AG08396 (cell line): ENCODE results near the gene SF3B2.

Source experiments
- DNase-seq: peaks from one replicate; pipeline ENCODE4 v3.0.0; 2012; ENCODE audit warnings: low spot score, mixed read lengths

The SF3B2 gene

DNA sequence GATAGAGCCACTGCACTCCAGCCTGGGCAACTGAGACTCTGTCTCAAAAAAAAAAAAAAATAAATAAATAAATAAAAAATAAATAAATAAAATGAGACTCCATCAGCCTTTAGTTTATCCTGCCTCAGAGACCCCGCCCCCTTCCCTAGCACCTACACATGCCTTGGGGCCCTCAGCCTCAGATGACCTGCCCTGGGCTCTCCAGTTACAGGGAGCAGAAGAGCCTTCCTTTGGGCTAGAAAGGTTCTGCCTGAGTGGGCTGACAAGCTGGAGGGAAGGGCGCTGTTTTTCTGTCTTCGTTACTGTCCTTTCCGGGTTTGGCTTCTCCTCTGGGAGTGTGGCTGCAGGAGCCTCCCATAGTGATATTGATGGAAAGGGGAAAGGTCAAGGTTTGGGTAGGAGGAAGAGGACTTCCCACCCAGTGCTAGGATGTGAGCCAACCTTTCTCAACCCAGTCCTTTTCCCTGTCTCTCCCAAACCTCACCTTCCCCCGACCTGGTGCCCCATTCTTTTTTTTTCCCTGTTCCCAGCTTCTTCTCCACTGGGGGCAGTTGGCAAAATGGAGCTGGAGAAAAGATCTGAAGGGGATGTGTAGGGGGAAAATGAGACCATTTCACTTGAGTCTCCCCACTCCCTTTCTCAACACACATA, 1.5 kb upstream of the SF3B2 start:
- DNase-seq = no peak

DNA sequence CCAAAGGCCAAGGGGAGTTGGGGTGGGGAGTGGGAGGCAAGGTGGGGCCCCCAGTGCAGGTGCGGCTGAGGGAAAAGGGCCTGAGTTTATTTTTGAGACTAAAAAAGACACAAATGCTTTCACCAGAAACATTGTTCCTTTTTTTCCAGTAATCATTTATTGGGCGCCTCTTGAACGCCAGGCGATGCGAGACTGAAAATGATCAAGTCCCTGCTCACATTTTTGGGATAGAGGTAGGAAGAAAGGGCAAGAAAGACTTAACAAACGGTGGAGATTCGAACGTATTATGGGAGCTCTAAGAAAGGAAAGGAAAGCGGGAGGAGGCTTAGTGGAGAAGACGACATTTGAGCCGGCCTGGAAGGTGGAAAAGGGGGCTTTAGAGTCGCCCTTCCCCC, 796 bp upstream of the SF3B2 start:
- no peak for DNase-seq

DNA sequence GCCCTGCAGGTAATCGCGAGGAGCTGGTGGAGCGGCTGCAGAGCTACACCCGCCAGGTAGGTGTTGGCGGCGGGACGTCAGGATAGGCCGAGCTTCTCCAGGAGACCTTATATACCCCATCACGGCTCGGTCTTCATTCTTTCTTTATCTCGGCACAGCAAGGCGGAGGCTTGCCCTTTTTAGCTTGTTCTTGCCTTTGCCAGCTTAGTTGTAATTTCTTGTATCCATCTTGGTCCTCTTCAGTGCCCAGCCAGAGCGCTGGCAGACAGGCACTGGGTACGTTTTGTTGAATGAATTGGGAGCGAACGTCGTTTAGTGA, 459 bp downstream of the SF3B2 start:
- DNase-seq = no peak

DNA sequence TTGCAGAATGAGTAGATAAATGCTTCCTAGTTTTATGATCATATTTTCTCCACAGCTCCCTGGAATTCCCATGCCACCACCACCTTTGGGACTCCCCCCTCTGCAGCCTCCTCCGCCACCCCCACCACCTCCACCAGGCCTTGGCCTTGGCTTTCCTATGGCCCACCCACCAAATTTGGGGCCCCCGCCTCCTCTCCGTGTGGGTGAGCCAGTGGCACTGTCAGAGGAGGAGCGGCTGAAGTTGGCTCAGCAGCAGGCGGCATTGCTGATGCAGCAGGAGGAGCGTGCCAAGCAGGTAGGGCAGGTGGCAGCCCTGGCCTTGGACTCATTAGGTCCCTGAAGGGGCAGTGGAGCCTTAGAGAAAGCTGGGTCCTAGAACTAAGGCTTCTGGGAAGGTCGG, 2.9 kb downstream of the SF3B2 start:
- no peak for DNase-seq

DNA sequence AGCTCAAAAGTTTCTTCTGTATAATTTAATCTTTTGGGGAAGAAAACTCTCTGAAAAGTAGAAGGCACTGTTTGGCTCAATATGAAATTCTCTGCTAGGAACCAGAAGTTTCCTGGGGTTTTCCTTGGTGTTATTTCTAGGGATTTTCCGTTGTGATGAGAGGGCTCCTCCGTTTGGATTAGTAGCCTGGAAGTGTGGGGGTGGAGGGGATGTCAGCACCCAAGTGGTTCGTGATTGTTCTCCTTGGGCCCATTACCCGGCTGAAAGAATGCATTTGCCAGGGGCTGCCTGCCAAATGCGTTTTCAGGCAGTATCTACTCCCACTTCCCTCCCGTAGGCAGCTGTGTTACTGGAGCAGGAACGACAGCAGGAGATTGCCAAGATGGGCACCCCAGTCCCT, 4.3 kb downstream of the SF3B2 start:
- DNase-seq = no peak

DNA sequence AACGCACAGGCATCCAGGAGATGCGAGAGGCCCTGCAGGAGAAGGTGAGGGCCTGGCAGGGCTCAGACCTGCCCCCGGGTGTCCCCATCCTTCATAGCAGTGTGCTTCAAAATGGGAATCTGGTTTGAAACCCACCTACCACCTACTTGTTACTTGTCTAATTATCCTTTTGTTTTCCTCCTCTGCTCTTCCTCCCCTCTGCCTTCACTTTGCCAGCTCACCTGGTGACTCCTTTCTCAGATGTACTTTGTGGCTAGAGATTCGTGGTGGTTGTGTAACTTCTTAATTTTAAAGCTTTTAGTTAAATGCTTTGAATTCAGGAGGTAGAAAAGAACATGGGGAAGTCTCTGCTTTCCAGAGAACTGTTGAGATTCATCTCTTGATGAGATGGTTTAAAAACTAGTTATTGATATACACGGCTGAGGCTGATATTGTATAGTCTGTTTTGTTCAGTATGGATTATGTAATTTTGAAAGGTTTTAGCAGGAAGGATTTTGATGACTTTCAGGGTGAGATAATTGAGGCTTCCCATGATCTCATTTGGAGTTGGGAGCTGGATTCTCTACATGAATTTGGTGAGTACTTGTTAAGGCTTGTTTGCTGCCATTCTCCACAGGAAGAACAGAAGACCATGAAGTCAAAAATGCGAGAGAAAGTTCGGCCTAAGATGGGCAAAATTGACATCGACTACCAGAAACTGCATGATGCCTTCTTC, 8.0 kb downstream of the SF3B2 start:
- no peak for DNase-seq

DNA sequence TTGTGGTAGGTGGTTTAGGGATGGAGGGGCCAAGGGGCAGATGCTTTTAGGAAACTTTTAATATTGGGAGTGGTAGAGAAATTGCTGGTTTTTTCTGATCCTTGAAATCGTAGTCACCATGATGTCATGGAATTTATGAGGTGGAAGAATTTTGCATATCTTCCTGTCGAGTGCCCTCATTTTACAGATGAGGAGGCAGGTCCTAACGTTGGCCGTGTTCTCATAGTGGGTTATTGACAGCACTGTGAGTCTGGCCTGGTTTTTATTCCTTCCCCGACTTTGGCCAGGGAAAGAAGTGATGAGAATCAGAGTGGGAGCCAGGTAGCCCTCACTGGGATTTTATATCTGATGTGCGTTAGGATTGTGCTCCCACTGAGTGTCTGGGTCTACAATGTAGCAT, 9.1 kb downstream of the SF3B2 start:
- no peak for DNase-seq

DNA sequence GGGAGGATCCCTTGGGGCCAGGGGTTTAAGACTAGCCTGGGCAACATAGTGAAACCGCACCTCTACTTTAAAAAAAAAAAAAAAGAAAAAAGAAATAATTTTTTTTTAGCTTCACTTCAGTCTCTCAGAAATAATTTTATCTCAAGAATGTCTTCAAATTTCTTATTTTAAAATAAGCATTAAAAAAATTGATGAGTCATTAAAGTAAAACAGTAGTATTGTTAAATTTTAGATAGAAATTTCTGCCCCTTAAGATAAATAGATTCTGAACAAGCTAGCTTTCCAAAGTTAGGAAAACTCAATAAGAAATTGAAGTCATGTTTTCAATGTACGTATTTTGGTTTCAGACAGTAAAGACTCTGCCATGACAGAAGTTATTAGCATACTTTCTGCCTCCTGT, 10.2 kb downstream of the SF3B2 start:
- DNase-seq = no peak

DNA sequence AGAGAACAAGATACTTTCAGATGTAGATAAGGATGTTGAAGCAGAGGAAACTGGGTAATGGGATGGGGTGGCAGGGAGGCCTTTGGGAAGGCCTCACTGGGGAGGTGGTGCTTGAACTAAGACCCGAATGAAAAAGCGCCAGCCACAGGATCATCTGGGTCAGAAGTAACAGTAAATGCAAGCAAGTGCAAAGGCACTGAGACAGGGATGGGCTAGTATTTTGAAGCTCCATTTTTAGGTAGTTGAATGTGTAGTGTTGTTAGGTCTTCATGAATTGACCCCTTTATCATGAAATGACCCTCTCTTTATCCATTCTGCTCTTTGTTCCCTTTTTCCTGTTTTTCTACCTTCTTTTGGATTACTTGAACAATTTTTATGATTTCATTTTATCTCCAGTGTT, 11.7 kb downstream of the SF3B2 start:
- no peak for DNase-seq

DNA sequence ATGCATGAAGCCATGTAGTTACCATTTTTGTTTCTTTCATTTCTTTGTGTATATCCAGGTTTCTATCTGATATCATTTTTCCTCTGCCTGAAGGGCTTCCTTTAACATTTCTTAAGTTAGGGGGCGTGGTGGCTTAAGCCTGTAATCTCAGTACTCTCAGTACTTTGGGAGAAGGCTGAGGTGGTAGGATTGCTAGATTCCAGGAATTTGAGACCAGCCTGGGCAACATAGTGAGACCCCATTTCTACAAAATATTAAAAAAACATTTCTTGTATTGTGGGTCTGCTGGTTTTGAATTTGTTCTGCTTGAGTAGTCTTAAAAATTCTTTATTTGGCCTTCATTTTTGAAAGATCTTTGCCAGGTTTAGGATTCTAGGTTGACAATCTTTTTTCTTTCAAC, 12.4 kb downstream of the SF3B2 start:
- no peak for DNase-seq

DNA sequence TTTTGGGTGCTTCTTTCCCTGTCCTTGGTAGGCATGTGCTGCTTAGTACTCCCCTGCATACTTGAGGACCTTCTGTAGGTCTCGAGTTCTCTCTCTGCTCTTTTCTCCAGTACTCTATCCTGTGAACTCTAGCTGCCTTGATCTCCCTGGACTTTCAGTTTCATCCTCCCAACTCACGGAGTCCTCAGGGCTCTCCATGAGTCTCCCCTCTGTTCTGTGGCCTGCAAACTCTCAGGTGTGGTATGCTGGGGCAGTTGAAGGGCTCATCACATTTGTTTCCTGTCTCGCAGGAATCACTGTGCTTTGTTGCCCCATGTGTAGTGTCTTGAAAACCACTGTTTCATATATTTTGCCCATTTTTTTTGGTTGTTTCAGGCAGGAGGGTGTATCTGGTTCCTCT, 14.6 kb downstream of the SF3B2 start:
- no peak for DNase-seq

DNA sequence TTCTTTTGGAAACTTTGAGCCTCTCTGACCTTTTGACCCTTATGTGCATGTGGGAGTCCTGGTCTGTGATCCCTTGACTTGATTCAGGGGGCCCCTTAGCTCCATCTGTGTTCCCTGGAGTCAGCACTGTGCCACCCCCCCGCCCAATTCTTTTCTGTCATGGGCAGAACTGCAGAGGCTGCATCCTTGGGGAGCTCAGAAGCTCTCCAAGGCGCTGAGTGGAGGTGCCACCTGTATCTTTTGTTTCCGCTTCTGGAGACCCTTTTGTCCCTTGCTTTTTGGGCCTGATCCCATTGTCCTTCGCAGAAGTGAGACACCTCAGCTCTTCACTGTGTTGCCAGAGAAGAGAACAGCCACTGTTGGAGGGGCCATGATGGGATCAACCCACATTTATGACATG, 15.5 kb downstream of the SF3B2 start:
- DNase-seq = no peak

DNA sequence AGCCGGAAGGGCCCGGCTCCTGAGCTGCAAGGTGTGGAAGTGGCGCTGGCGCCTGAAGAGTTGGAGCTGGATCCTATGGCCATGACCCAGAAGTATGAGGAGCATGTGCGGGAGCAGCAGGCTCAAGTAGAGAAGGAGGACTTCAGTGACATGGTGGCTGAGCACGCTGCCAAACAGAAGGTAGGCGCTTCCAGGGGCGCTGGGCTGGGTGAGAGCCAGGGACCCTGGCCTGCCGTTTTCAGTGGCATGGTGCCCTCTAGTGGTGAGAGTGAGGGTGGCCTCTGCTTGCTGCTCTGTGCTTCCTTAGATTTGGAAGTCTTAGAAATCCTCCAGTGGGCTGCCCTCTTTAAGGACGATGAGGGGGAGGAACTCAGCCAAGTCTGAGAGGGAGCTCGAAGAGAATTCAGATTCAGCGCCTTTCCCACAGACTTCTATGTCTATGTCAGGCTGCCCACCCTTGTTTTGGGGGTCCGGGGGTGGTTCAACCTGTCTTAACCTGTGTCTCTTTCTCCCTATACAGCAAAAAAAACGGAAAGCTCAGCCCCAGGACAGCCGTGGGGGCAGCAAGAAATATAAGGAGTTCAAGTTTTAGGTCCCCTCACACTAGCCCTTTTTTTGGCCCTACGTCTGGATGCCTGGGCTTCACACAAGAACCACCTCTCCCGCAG, 16.1 kb downstream of the SF3B2 start:
- DNase-seq = peak; percentile 79

DNA sequence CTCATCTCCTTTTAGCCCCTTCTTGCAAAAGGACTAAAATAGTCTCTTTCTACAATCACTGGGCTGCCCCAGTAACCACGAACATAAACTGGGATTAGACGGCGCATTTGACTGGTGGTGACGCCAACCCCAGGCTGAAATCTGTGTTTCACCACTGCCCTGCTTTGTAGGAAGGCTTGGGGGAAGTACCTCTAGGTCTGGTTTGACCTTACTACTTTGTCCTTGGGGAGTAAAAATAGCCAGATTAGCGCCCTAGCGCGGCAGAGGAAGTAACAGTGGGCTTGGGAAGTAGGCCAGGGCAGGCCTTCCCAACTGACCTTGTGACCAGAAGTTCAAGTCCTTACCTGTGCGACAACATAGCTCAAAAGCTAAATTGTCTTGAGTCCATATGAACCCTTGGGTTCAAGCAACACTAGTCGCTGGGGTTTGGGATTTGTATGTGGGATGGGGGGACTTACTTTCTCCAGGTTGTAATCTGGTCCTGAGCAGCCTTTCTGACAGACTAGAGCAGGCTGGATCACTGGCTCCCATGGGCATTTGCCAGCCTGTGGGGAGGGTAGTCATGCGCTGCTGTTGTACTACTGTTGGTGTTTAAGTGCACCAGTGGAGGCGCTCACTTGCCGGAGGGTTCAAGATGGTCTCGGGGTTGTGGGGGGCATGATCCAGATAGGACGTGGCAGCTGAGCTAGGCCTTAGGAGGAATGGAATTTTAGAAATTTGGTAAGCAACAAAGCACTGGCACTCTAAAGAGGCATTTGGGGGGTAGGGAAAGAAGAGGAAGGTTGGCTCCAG, 17.0 kb downstream of the SF3B2 start:
- DNase-seq = peak; percentile 64

DNA sequence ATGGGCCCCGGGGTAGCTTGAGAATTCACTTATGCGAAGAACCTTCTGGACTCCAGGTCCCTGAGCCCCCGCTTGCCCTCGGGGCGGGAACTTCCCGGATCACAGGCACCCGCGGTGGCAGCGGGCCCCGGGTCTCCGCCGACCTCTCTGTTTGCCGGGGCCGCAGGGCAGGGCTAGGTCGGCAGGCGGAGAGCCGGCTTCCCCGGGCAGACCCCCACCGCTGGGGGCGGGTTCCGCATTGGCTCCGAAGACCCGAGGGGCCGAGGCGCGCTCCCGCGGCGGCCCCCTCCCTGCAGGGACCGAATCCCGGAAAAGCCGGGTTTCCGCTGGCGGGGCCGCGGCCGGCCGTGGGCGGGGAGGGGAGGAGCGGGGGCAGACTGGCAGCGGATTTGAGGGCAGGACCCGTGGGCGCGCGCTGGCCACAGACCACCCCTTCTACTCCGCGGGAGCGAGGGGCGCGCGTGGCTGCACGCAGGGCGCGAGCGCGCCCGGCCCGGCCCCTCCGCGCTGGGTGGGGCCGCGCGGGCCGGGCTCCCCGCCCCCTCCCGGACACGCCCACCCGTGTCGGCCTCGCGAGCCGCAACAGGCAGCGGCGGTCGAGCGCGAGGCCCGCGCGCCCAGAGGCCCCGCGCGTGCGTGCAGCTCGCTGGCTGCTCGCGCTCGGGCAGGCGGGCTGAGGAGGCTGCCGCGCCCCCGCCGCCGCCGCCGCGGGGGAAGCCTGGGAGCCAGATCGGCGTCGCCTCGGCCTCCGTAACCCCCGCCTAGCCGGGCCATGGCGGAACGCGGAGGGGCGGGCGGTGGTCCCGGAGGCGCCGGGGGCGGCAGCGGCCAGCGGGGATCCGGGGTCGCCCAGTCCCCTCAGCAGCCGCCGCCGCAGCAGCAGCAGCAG, 17.8 kb downstream of the SF3B2 start, which contains the start of gene PACS1:
Gene PACS1 (plus strand): TSS at position 558 of the 889 bp plus-strand sequence. CDS start 215 bp downstream, at position 773.
- DNase-seq = peak; percentile 96

DNA sequence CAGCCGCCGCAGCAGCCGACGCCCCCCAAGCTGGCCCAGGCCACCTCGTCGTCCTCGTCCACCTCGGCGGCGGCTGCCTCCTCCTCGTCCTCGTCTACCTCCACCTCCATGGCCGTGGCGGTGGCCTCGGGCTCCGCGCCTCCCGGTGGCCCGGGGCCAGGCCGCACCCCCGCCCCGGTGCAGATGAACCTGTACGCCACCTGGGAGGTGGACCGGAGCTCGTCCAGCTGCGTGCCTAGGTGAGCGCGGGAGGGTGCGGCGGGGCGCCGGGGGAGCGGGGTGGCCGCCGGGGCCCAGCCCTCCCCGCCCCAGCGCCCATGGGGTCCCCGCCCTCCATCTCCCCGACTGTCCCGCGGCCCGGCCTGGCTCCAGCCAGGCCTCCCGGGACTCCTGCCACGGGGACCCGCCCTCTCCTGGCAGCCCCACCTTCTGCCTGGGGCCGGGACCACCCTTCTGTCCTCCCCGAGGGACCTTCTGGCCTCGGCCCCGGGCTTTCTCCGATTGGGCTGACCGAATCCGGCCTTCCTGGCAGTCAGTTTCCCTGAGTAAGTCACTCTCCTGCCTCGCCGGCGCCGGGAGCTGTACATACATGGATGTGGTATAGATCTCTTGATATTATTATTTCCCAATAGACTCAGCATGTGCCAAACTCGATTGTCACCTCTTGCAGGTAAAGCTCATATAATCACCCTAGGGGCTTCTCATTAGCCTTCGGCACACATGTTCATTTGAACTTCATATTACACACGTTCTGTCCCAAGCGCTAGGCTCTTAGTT, 18.6 kb downstream of the SF3B2 start:
- peak; percentile 50 for DNase-seq

DNA sequence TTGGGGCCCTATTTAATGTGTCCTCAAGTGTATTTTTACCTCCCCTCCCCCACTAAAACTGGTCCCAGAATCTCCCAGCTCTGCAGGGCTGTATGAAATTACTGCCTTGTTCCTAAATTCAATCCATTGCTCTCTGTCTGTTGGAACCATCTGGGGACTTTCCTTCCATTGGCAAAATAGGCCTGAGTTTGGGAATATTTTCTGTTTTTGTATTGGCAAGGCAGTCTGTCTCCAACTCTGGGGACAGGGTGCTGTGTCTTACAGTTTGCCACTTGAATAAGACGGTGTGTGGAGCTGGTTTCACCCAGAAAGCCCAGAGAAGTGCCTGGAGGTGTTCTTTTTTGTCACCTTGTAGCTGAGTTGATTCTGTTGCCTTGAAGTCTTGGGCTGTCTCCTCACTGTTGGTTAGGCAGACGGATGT, 19.2 kb downstream of the SF3B2 start:
- no peak for DNase-seq

DNA sequence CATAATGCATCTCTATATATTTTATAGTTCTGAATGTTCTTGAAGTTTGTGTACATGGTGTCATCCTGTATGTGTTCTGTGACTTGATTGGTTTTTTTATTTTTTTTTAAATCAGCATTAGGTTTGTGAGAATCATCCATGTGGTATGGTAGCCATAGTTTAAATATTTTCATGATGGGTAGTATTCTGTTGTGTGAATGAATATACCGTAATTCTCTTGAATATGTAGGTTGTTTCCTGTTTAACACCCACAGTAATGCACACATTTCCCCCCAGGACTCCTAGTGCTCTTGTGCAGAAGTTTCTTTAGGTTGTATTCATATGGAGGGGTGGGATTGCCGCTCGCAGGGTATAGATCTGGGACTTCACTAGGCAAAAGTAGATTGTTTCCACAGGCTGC, 19.9 kb downstream of the SF3B2 start:
- no peak for DNase-seq

DNA sequence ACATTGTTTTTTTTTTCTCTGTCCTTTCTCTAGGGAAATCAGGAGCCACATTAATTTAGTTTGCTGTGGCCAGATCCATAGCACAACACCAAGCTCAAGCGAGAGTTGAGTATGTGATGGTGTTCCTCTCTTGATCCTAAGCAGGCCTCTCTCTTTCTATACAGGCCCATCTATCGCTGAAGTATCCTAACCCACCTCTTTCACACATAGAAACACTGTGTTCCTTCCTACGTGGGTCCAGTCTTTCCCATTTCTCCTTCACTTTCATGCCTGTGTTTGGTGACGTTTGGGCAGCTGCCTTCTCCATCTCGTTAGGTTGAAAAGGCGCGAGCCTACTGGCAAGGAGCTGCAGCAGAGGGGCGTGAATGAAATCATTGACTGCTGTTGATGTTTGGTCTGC, 20.4 kb downstream of the SF3B2 start:
- DNase-seq = no peak

DNA sequence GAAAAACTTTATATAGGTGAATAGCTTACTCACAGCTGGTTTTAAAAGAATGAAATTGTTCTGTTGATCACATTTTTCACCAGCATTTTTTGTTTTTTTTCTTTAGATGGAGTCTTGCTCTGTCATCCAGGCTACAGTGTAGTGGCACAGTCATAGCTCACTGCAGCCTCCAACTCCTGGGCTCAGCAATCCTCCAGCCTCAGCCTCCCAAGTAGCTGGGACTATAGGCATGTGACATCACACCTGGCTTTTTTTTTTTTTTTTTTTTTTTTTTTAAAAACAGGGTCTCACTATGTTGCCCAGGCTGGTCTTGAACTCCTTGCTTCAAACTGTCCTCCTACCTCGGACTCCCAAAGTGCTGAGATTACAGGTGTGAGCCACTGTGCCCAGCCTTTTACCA, 21.5 kb downstream of the SF3B2 start:
- DNase-seq = no peak

DNA sequence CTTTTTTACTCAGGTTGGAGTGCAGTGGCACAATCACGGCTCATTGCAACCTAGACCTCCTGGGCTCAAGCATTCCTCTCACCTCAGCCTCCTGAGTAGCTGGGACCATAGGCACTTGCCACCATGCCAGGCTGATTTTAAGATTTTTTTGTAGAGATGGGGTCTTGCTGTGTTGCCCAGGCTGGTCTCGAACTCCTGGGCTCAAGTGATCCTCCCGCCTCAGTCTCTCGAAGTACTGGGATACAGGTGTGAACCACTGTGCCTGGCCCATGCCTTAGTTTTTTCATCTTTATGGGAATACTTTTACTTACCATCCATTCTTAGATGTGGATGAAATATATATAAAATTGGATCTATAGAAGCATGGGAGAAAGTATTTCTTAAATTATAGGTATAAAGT, 23.1 kb downstream of the SF3B2 start:
- DNase-seq = no peak
